K562 (cell line): ENCODE data around the gene PPM1D. TPM values are rescaled to one million over a fixed set of nuclear protein-coding genes. Genes with fewer than 3 reads are reported as not detected.
"Not testable (repeated sequence)": the region's sequence is repeated elsewhere in the genome, so short reads cannot be mapped to it uniquely, and the experiment has no call there.

Experiments used
- ATAC-seq: fragments of 200-7000 bp; cut with Tn5 transposase; 3 replicates; pipeline ENCODE4 v1.9.1; 2020; ENCODE audit warnings: moderate library complexity
- BruUV-seq: library from RNA; stranded (reverse); fragments of 400-500 nt; replicated peaks from 2 replicates; lab custom pipeline; 2021; lab: Mats Ljungman, UMichigan
- CTCF ChIA-PET: fragments of 300-600 bp; formaldehyde crosslinking; extraction: SDS; loops from one replicate; lab custom pipeline; 2021; ENCODE audit warnings: low intra/inter-chr PET ratio; lab: Yijun Ruan, JAX
- POLR2A ChIA-PET: fragments of 300-600, 350-650 bp; sonication (Branson Sonifier 250); formaldehyde crosslinking; extraction: SDS; loops from one replicate; lab custom pipeline; 2021; ENCODE audit warnings: antibody characterized with exemption, inconsistent platforms; lab: Yijun Ruan, JAX
- DNase-seq, 4 experiments: peaks; one replicate each; pipeline versions ENCODE4 v3.0.0 to v3.0.0-alpha.2; 2011 to 2018; ENCODE audit warnings: low spot score in 3 of 4, mixed read lengths in 3 of 4; ENCODE audit errors: extremely low read depth in 1 of 4
- FAIRE-seq: peaks from 2 replicates; lab custom pipeline; 2011; peaks lifted over from hg19 to GRCh38; lab: Jason Lieb, UNC
- H2AFZ ChIP-seq: 2 replicates; pipeline ENCODE4 v1.6.0; 2011; ENCODE audit warnings: low read depth, low read length, control low read depth, inconsistent platforms
- H3K27ac ChIP-seq: fragments of 200-600 bp; 3 replicates; pipeline ENCODE4 v1.8.0; 2011; ENCODE audit warnings: low read depth, mild to moderate bottlenecking, control low read depth, inconsistent platforms, low read length, moderate library complexity, mixed read lengths; ENCODE audit errors: extremely low read depth
- H3K27me3 ChIP-seq, 2 experiments: fragments of 300-600 bp in 1 of 2; 2 replicates in 1 of 2; 3 replicates in 1 of 2; pipeline versions ENCODE4 v1.6.0 to v1.8.0; 2011; ENCODE audit warnings: inconsistent platforms in 2 of 2, low read length in 2 of 2, mild to moderate bottlenecking in 1 of 2, mixed read lengths in 1 of 2, moderate library complexity in 1 of 2; ENCODE audit not compliant: control insufficient read depth in 2 of 2, insufficient read depth in 2 of 2
- H3K36me3 ChIP-seq: fragments of 300-600 bp; 3 replicates; pipeline ENCODE4 v1.8.0; 2011; ENCODE audit warnings: mild to moderate bottlenecking, low read length, inconsistent platforms; ENCODE audit not compliant: control insufficient read depth, insufficient read depth
- H3K4me1 ChIP-seq, 2 experiments: fragments of 200-600 bp in 1 of 2; replicated peaks in 1 of 2; 2 replicates in 1 of 2; 3 replicates in 1 of 2; pipeline versions ENCODE4 v1.5.1 to v1.8.0; 2011; ENCODE audit warnings: inconsistent platforms in 2 of 2, low read length in 2 of 2, mild to moderate bottlenecking in 1 of 2, mixed read lengths in 1 of 2, moderate library complexity in 1 of 2; ENCODE audit not compliant: control insufficient read depth in 2 of 2, insufficient read depth in 2 of 2
- H3K4me2 ChIP-seq: 2 replicates; pipeline ENCODE4 v1.6.1; 2011; ENCODE audit warnings: low read length, control low read depth, inconsistent platforms, mixed read lengths; ENCODE audit not compliant: insufficient read depth
- H3K4me3 ChIP-seq: fragments of 200-600 bp; sonication (generic), shearing (Covaris generic); 2 replicates; pipeline ENCODE4 v1.5.1; 2016; ENCODE audit warnings: control low read depth, inconsistent platforms
- H3K79me2 ChIP-seq: fragments of 200-600 bp; 3 replicates; pipeline ENCODE4 v1.8.0; 2011; ENCODE audit warnings: low read length, inconsistent platforms; ENCODE audit not compliant: control insufficient read depth, insufficient read depth
- H3K9ac ChIP-seq, 2 experiments: 2 replicates each; pipeline versions ENCODE4 v1.6.0 to v1.6.1; 2011; ENCODE audit warnings: low read depth in 2 of 2, low read length in 2 of 2, control low read depth in 1 of 2, inconsistent platforms in 1 of 2, mild to moderate bottlenecking in 1 of 2, mixed read lengths in 1 of 2; ENCODE audit not compliant: insufficient read depth in 1 of 2
- H3K9me1 ChIP-seq: one replicate; pipeline ENCODE4 v1.6.0; 2011; ENCODE audit warnings: inconsistent platforms, mild to moderate bottlenecking, low read length, moderate library complexity; ENCODE audit not compliant: control insufficient read depth, insufficient read depth
- H3K9me3 ChIP-seq: replicated peaks from 2 replicates; pipeline ENCODE4 v1.5.1; 2011; ENCODE audit warnings: low read depth, low read length, inconsistent platforms; ENCODE audit not compliant: control insufficient read depth, insufficient read depth
- H4K20me1 ChIP-seq: replicated peaks from 2 replicates; pipeline ENCODE4 v1.6.1; 2011; ENCODE audit warnings: low read length, inconsistent platforms, mixed read lengths; ENCODE audit not compliant: control insufficient read depth, insufficient read depth
- ZBTB11 ChIP-seq, 3 experiments: fragments of 200-800 bp in 1 of 3; fragments of 250-450 bp in 1 of 3; fragments of 450-650 bp in 1 of 3; sonication (Bioruptor Pico) in 1 of 3; sonication (Bioruptor generic) in 1 of 3; formaldehyde crosslinking in 1 of 3; IDR thresholded peaks; 2 replicates each; pipeline versions ENCODE4 v1.6.1 to v1.8.0; 2016 to 2022; ENCODE audit warnings: mild to moderate bottlenecking in 2 of 3, missing genetic modification characterization in 2 of 3, missing compliant biosample characterization in 1 of 3, moderate library complexity in 1 of 3
- ZNF316 ChIP-seq: fragments of 450-650 bp; IDR thresholded peaks from 2 replicates; pipeline ENCODE4 v1.6.1; 2016
- WGBS: fragments of 100-300 bp; shearing (Covaris generic); methylation state at CpG from one replicate; pipeline ENCODE4 v1.1.6; 2016; ENCODE audit warnings: low coverage, mixed read lengths; ENCODE audit not compliant: insufficient coverage; ENCODE audit errors: missing lambda C conversion rate; 5-methylcytosine and 5-hydroxymethylcytosine counted together
- in situ Hi-C: fragments of 300-500 bp; cut with MboI; formaldehyde crosslinking; loops from 4 replicates; pipeline ENCODE4 v1.15.0; 2018; ENCODE audit warnings: inconsistent platforms, mixed read lengths
- intact Hi-C: fragments of 100-400 bp; cut with micrococcal nuclease; formaldehyde crosslinking; loops from 2 replicates; pipeline ENCODE4 v1.14.2; 2022
- polyA plus RNA-seq, 8 experiments: library from polyadenylated mRNA; depleted of rRNA in 4 of 8; stranded (reverse) in 5 of 8; unstranded in 3 of 8; fragments of >200 nt; fragmentation: Nextera tagmentation in 2 of 8; fragmentation: Illumina TruSeq in 1 of 8; extraction: Ambion mirVana in 2 of 8; extraction: Trizol in 1 of 8; gene quantifications; 2 replicates each; pipeline versions ENCODE4 v1.2.1 to v1.2.3, GENCODE V29; 2011 to 2014; ENCODE audit warnings: inconsistent platforms in 1 of 8, missing spikeins in 1 of 8
- total RNA-seq, 7 experiments: library from RNA; depleted of rRNA in 6 of 7; stranded (reverse); fragments of >200 nt in 6 of 7; fragmentation: Illumina TruSeq in 2 of 7; extraction: Trizol in 2 of 7; gene quantifications; 2 replicates each; pipeline versions ENCODE4 v1.2.1 to v1.2.3, GENCODE V29; 2011 to 2021; ENCODE audit warnings: low replicate concordance in 1 of 7

PPM1D gene
- total and polyA plus RNA-seq, 9 of the 15 experiments (the other 6 are each of a cell fraction or from before 2014, with no cell fraction given) = 2.1 to 19.0 (median 7.8) TPM

- POLR2A ChIA-PET = interaction anchor here (0.7 to 2.0 kb wide), 2 partner anchors 9 to 66 kb away, joined by 3 to 6 read pairs; partner anchors contain the start of gene BCAS3
- BruUV-seq, H2AFZ ChIP-seq, H3K4me2 ChIP-seq, H3K36me3 ChIP-seq, H3K27me3 ChIP-seq, H3K4me1 ChIP-seq, DNase-seq, ATAC-seq, in situ Hi-C loops, H4K20me1 ChIP-seq, H3K27ac ChIP-seq, CTCF ChIA-PET, H3K79me2 ChIP-seq, H3K9me3 ChIP-seq, FAIRE-seq, H3K4me3 ChIP-seq, H3K9me1 ChIP-seq, intact Hi-C loops: not testable (repeated sequence)
- whole genome bisulfite sequencing = 72% methylated on average over 4 of the region's 7 CpGs
- peak overlapping the region in 1 of 2 experiments; percentile 45; a peak in 1 of 4 replicates for H3K9ac ChIP-seq
- TF ChIP-seq ZBTB11 (CRISPR knock-in tag; IDR thresholded peaks at IDR 0.05) = peak in 1 of 3 experiments; percentile 62; a peak in 1 of 6 replicates
- TF ChIP-seq ZNF316 = 0 out of 2 replicates have a peak, but pooled peaks have one; percentile 4
Measured at GRCh38 chr17:60668741-60669140, 68.7 kb downstream of the PPM1D start.
